Measurements from ENCODE around the gene MRTFB.
"Not testable (repeated sequence)": the region's sequence is repeated elsewhere in the genome, so short reads cannot be mapped to it uniquely, and the experiment has no call there.

The MRTFB gene

GRCh38 chr16:14121142-14121541 lies 50.0 kb downstream of the MRTFB start:
- no peak for TF ChIP-seq CTCF (IDR thresholded peaks at IDR 0.05; ENCODE audit: low read depth, low read length, missing control alignments)
- DNase-seq (ENCODE audit: low read depth): no peak
- no peak overlapping the region for H3K4me3 ChIP-seq (ENCODE audit: low read depth, low read length)

- no peak for TF ChIP-seq CTCF (IDR thresholded peaks at IDR 0.05; ENCODE audit: low read depth, low read length, missing control alignments)
- no peak overlapping the region for H3K4me3 ChIP-seq (ENCODE audit: low read depth, low read length)
- DNase-seq (ENCODE audit: low read depth): no peak
These were observed 50.8 kb downstream of the MRTFB start for GRCh38 chr16:14121872-14122271.

- not testable (repeated sequence) for DNase-seq (ENCODE audit: low read depth); H3K4me3 ChIP-seq (ENCODE audit: low read depth, low read length)
These were observed 51.3 kb downstream of the MRTFB start for GRCh38 chr16:14122430-14122829.

GRCh38 chr16:14125000-14125681 lies 54.0 kb downstream of the MRTFB start:
- no peak for DNase-seq (ENCODE audit: low read depth)
- no peak overlapping the region for H3K4me3 ChIP-seq (ENCODE audit: low read depth, low read length)
- no peak for TF ChIP-seq CTCF (IDR thresholded peaks at IDR 0.05; ENCODE audit: low read depth, low read length, missing control alignments)

- DNase-seq (ENCODE audit: low read depth): no peak
- TF ChIP-seq CTCF (IDR thresholded peaks at IDR 0.05; ENCODE audit: low read depth, low read length, missing control alignments): no peak
- H3K4me3 ChIP-seq (ENCODE audit: low read depth, low read length): no peak overlapping the region
These were observed 54.6 kb downstream of the MRTFB start for GRCh38 chr16:14125708-14126107.

- no peak for DNase-seq (ENCODE audit: low read depth)
- no peak overlapping the region for H3K4me3 ChIP-seq (ENCODE audit: low read depth, low read length)
- TF ChIP-seq CTCF (IDR thresholded peaks at IDR 0.05; ENCODE audit: low read depth, low read length, missing control alignments): no peak
These were observed 57.0 kb downstream of the MRTFB start for GRCh38 chr16:14128097-14128496.

GRCh38 chr16:14129502-14129901 lies 58.4 kb downstream of the MRTFB start:
- no peak overlapping the region for H3K4me3 ChIP-seq (ENCODE audit: low read depth, low read length)
- TF ChIP-seq CTCF (IDR thresholded peaks at IDR 0.05; ENCODE audit: low read depth, low read length, missing control alignments): no peak
- DNase-seq (ENCODE audit: low read depth): no peak
